CD4-positive, alpha-beta T cell (primary cell): Measurements from ENCODE around the gene GTF2F1. TPM values are rescaled to one million over a fixed set of nuclear protein-coding genes. Genes with fewer than 3 reads are reported as not detected.

Source experiments
- ATAC-seq: fragments of 200-7000 bp; cut with Tn5 transposase; one replicate; pipeline ENCODE4 v1.10.0; 2022; ENCODE audit warnings: mild to moderate bottlenecking; ENCODE audit not compliant: poor library complexity
- CTCF ChIA-PET: fragments of 350-600 bp; sonication (Branson Sonifier 250); formaldehyde crosslinking; loops from one replicate; lab custom pipeline; 2021; ENCODE audit warnings: antibody characterized with exemption, inconsistent platforms; lab: Charles Lee
- POLR2A ChIA-PET: fragments of 350-600 bp; sonication (Branson Sonifier 250); formaldehyde crosslinking; loops from one replicate; lab custom pipeline; 2021; ENCODE audit warnings: antibody characterized with exemption, inconsistent platforms; lab: Charles Lee
- DNase-seq, 14 experiments: peaks; one replicate each; pipeline ENCODE4 v3.0.0-alpha.2; 2013 to 2020; ENCODE audit warnings: mixed read lengths in 2 of 14
- H3K27ac ChIP-seq, 2 donors: one replicate each; pipeline versions ENCODE4 v1.5.1 to v1.7.0; 2013; ENCODE audit warnings: low read length in 2 of 2, low read depth in 1 of 2, mild to moderate bottlenecking in 1 of 2
- H3K27me3 ChIP-seq, 2 experiments: 1 replicate in 1 of 2; 2 replicates in 1 of 2; pipeline versions ENCODE4 v1.6.1 to v1.7.0; 2013; ENCODE audit warnings: low read length in 2 of 2, control low read depth in 1 of 2, mild to moderate bottlenecking in 1 of 2, moderate library complexity in 1 of 2; ENCODE audit not compliant: insufficient read depth in 2 of 2, control insufficient read depth in 1 of 2
- H3K36me3 ChIP-seq: one replicate; pipeline ENCODE4 v1.6.1; 2013; ENCODE audit warnings: low read length, control low read depth; ENCODE audit not compliant: insufficient read depth
- H3K4me1 ChIP-seq: one replicate; pipeline ENCODE4 v1.6.1; 2013; ENCODE audit warnings: low read length, control low read depth; ENCODE audit not compliant: insufficient read depth
- H3K4me3 ChIP-seq: one replicate; pipeline ENCODE4 v1.5.1; 2013; ENCODE audit warnings: mild to moderate bottlenecking, low read length, moderate library complexity
- H3K9me3 ChIP-seq, 2 experiments: 1 replicate in 1 of 2; 2 replicates in 1 of 2; pipeline versions ENCODE4 v1.6.1 to v1.7.0; 2013; ENCODE audit warnings: low read length in 2 of 2, mild to moderate bottlenecking in 2 of 2, control low read depth in 1 of 2, moderate library complexity in 1 of 2; ENCODE audit not compliant: control insufficient read depth in 1 of 2, insufficient read depth in 1 of 2
- H3K27ac Mint-ChIP-seq: one replicate; pipeline ENCODE4 v1.8.0; 2020; ENCODE audit warnings: mixed read lengths
- H3K27me3 Mint-ChIP-seq: one replicate; pipeline ENCODE4 v1.8.0; 2021; ENCODE audit warnings: mixed read lengths
- H3K36me3 Mint-ChIP-seq: one replicate; pipeline ENCODE4 v1.8.0; 2021; ENCODE audit warnings: low read depth, mixed read lengths
- H3K4me1 Mint-ChIP-seq: one replicate; pipeline ENCODE4 v1.8.0; 2021; ENCODE audit warnings: low read depth, mixed read lengths
- H3K4me3 Mint-ChIP-seq: one replicate; pipeline ENCODE4 v1.8.0; 2020; ENCODE audit warnings: mild to moderate bottlenecking, mixed read lengths
- H3K9me3 Mint-ChIP-seq: one replicate; pipeline ENCODE4 v1.8.0; 2020; ENCODE audit warnings: mixed read lengths
- CTCF ChIP-seq: fragments of 200-600 bp; IDR thresholded peaks from one replicate; pipeline ENCODE4 v1.8.0; 2022; ENCODE audit warnings: antibody characterized with exemption, mild to moderate bottlenecking
- intact Hi-C, 2 experiments: fragments of 100-400 bp; cut with DNase I in 1 of 2; cut with micrococcal nuclease in 1 of 2; formaldehyde crosslinking; loops; one replicate each; pipeline versions ENCODE4 v1.15.1 to v1.9.0; 2023 to 2025; cut with DNase I, micrococcal nuclease
- total RNA-seq, 174 experiments: library from RNA in 2 of 174; stranded (reverse) in 2 of 174; gene quantifications; one replicate each; pipeline ENCODE4 v1.2.3 and lab custom pipeline; 2021 to 2026

GTF2F1 gene
- total RNA-seq, 2 experiments from 2014 or later: 56.1 to 61.1 TPM

- H3K9me3 Mint-ChIP-seq: no peaks in the 10 kb centered on the region
- TF ChIP-seq CTCF: no peak
- H3K27ac ChIP-seq: no peak overlapping the region
- H3K27me3 ChIP-seq: no peaks in the 10 kb centered on the region
- ATAC-seq (no peak), DNase-seq (no peak)
- no peaks in the 10 kb centered on the region for H3K27me3 Mint-ChIP-seq
- H3K4me1 ChIP-seq: no peaks in the 10 kb centered on the region
- H3K27ac Mint-ChIP-seq: no peak overlapping the region
- H3K36me3 ChIP-seq: peaks cover 74% of the 10 kb centered on the region
- H3K9me3 ChIP-seq: peaks cover 0 to 16% of the 10 kb centered on the region in 2 experiments
- ChIA-PET CTCF (no interaction called here), POLR2A (interaction anchor here (0.6 kb wide), 1 partner anchor 18 kb away, joined by 5 read pairs; no protein-coding TSS in a partner anchor)
- H3K36me3 Mint-ChIP-seq: peaks cover 86% of the 10 kb centered on the region
- H3K4me3 ChIP-seq: no peak overlapping the region
- H3K4me3 Mint-ChIP-seq: no peak overlapping the region
- intact Hi-C loops: no loop called here
- no peaks in the 10 kb centered on the region for H3K4me1 Mint-ChIP-seq
Measured at GRCh38 chr19:6383188-6383587, 9.8 kb downstream of the GTF2F1 start.

GRCh38 chr19:6381030-6381750 is 11.8 kb downstream of the GTF2F1 start:
- Mint-ChIP-seq H3K36me3 (peaks cover 78% of the 10 kb centered on the region), H3K9me3 (no peaks in the 10 kb centered on the region), H3K4me3 (no peak overlapping the region), H3K4me1 (no peaks in the 10 kb centered on the region), H3K27me3 (no peaks in the 10 kb centered on the region), H3K27ac (no peak overlapping the region)
- ChIA-PET CTCF (no interaction called here), POLR2A (no interaction called here)
- H3K27me3 ChIP-seq: no peaks in the 10 kb centered on the region
- peaks cover 57% of the 10 kb centered on the region for H3K36me3 ChIP-seq
- ATAC-seq: no peak
- no peak for DNase-seq
- intact Hi-C loops: no loop called here
- no peaks in the 10 kb centered on the region for H3K4me1 ChIP-seq
- peaks cover 0 to 16% of the 10 kb centered on the region in 2 experiments for H3K9me3 ChIP-seq
- TF ChIP-seq CTCF: no peak
- H3K4me3 ChIP-seq: no peak overlapping the region
- no peak overlapping the region for H3K27ac ChIP-seq

- ChIA-PET CTCF (no interaction called here), POLR2A (no interaction called here)
- no peak overlapping the region for H3K27ac Mint-ChIP-seq
- H3K4me3 ChIP-seq: no peak overlapping the region
- peaks cover 73% of the 10 kb centered on the region for H3K36me3 Mint-ChIP-seq
- DNase-seq (no peak), ATAC-seq (no peak)
- H3K4me3 Mint-ChIP-seq: no peak overlapping the region
- H3K27ac ChIP-seq: no peak overlapping the region
- TF ChIP-seq CTCF: no peak
- intact Hi-C loops: loop anchor here in 1 of 2 experiments (10.0 kb wide), 2 partner anchors 405 to 475 kb away; partner anchors contain the start of genes NDUFA11, RANBP3 and VMAC
- H3K9me3 ChIP-seq: peaks cover 0 to 16% of the 10 kb centered on the region in 2 experiments
- H3K4me1 ChIP-seq: no peaks in the 10 kb centered on the region
- H3K9me3 Mint-ChIP-seq: no peaks in the 10 kb centered on the region
- H3K27me3 ChIP-seq: no peaks in the 10 kb centered on the region
- H3K36me3 ChIP-seq: peaks cover 52% of the 10 kb centered on the region
- H3K27me3 Mint-ChIP-seq: no peaks in the 10 kb centered on the region
- H3K4me1 Mint-ChIP-seq: no peaks in the 10 kb centered on the region
Measured at GRCh38 chr19:6379744-6380143, 13.2 kb downstream of the GTF2F1 start.
